GM21367 (cell line): ENCODE data around the gene RSKR.
"Not testable (repeated sequence)": the region's sequence is repeated elsewhere in the genome, so short reads cannot be mapped to it uniquely, and the experiment has no call there.

Source experiments
- ATAC-seq: cut with Tn5 transposase; IDR thresholded peaks from one replicate; pipeline ENCODE4 v1.9.1; 2021; ENCODE audit not compliant: unreplicated experiment

RSKR gene

GRCh38 chr17:28623696-28624095 is 9.7 kb upstream of the RSKR start:
- no peak for ATAC-seq

GRCh38 chr17:28622186-28622585 is 8.2 kb upstream of the RSKR start:
- ATAC-seq: no peak

- ATAC-seq: no peak
Observed at GRCh38 chr17:28620010-28620409, 6.0 kb upstream of the RSKR start.

GRCh38 chr17:28618464-28618863 is 4.5 kb upstream of the RSKR start:
- ATAC-seq: no peak

- no peak for ATAC-seq
Observed at GRCh38 chr17:28616281-28616680, 2.3 kb upstream of the RSKR start.

GRCh38 chr17:28615260-28615940 is 1.4 kb upstream of the RSKR start:
- ATAC-seq: no peak

- ATAC-seq: no peak
Observed at GRCh38 chr17:28612936-28613872, 781 bp downstream of the RSKR start.

GRCh38 chr17:28612531-28612930 is 1.5 kb downstream of the RSKR start:
- ATAC-seq: no peak

- ATAC-seq: no peak
Observed at GRCh38 chr17:28610376-28610775, 3.6 kb downstream of the RSKR start.

- not testable (repeated sequence) for ATAC-seq
Observed at GRCh38 chr17:28604031-28604430, 10.0 kb downstream of the RSKR start.

GRCh38 chr17:28599311-28600184 is 14.4 kb downstream of the RSKR start:
- ATAC-seq: peak; percentile 36

GRCh38 chr17:28598799-28599310 is 15.1 kb downstream of the RSKR start, which contains the start of gene SPAG5:
SPAG5 (minus strand) TSS chr17:28599025; CDS start chr17:28598946, 79 bp downstream.
- peak; percentile 80 for ATAC-seq

GRCh38 chr17:28598389-28598788 is 15.6 kb downstream of the RSKR start:
- no peak for ATAC-seq

- ATAC-seq: no peak
Observed at GRCh38 chr17:28597606-28598383, 16.2 kb downstream of the RSKR start.

GRCh38 chr17:28592260-28592659 is 21.7 kb downstream of the RSKR start:
- no peak for ATAC-seq

GRCh38 chr17:28585851-28586250 is 28.1 kb downstream of the RSKR start:
- no peak for ATAC-seq

GRCh38 chr17:28584434-28584833 is 29.6 kb downstream of the RSKR start:
- ATAC-seq: no peak

- no peak for ATAC-seq
Observed at GRCh38 chr17:28582513-28582912, 31.5 kb downstream of the RSKR start.

- no peak for ATAC-seq
Observed at GRCh38 chr17:28580959-28581358, 33.0 kb downstream of the RSKR start.

GRCh38 chr17:28579526-28579925 is 34.5 kb downstream of the RSKR start:
- ATAC-seq: no peak
